GM23248 (cell line): ENCODE measurements around the gene ADAM12.

Experiments used
- EZH2 ChIP-seq: fragments of 200-600 bp; sonication (generic); IDR thresholded peaks from 2 replicates; pipeline ENCODE4 v1.6.1; 2018; ENCODE audit warnings: antibody characterized with exemption, mild to moderate bottlenecking; ENCODE audit not compliant: insufficient read depth, poor library complexity, severe bottlenecking
- EZH2phosphoT487 ChIP-seq: fragments of 200-600 bp; sonication (generic); IDR thresholded peaks from 2 replicates; pipeline ENCODE4 v1.6.1; 2018; ENCODE audit warnings: antibody characterized with exemption, moderate library complexity, mild to moderate bottlenecking, low read depth; ENCODE audit not compliant: insufficient read depth

- TF ChIP-seq EZH2, result no peak
- no peak for TF ChIP-seq EZH2phosphoT487
Measured at GRCh38 chr10:126101736-126102135, 286.5 kb downstream of the ADAM12 start.
